ENCODE data around the gene ZNF655.

The ZNF655 gene

GRCh38 chr7:99606531-99606930 lies 48.1 kb downstream of the ZNF655 start:
- ChIA-PET CTCF (interaction anchor here (0.5 to 0.8 kb wide), 2 partner anchors 25 to 33 kb away, joined by 3 to 4 read pairs; no protein-coding TSS in a partner anchor), POLR2A (ENCODE audit: low non-redundant PET) (no interaction called here)
- TF ChIP-seq CTCF (conservative IDR thresholded peaks at IDR 0.05; ENCODE audit: low read depth) = no peak
- no peak overlapping the region for H3K27ac ChIP-seq
- DNase-seq (ENCODE audit: low spot score) = no peak

GRCh38 chr7:99607548-99607947 lies 49.1 kb downstream of the ZNF655 start:
- DNase-seq (ENCODE audit: low spot score) = no peak
- ChIA-PET CTCF (no interaction called here), POLR2A (ENCODE audit: low non-redundant PET) (no interaction called here)
- H3K27ac ChIP-seq = no peak overlapping the region
- TF ChIP-seq CTCF (conservative IDR thresholded peaks at IDR 0.05; ENCODE audit: low read depth) = no peak

- POLR2A ChIA-PET (ENCODE audit: low non-redundant PET) = no interaction called here
- H3K27ac ChIP-seq = no peak overlapping the region
- DNase-seq (ENCODE audit: low spot score) = no peak
- no peak for TF ChIP-seq CTCF (conservative IDR thresholded peaks at IDR 0.05; ENCODE audit: low read depth)
- CTCF ChIA-PET = no interaction called here
Measured at GRCh38 chr7:99614495-99614894, 56.1 kb downstream of the ZNF655 start.

GRCh38 chr7:99615989-99616358 lies 57.5 kb downstream of the ZNF655 start:
- peak overlapping the region; percentile 77 for H3K27ac ChIP-seq
- no peak for DNase-seq (ENCODE audit: low spot score)
- ChIA-PET CTCF (interaction anchor here (0.6 to 1.0 kb wide), 3 partner anchors 92 to 905 kb away, joined by 3 read pairs; no protein-coding TSS in a partner anchor), POLR2A (ENCODE audit: low non-redundant PET) (interaction anchor here (0.5 to 0.7 kb wide), 2 partner anchors 13 to 78 kb away, joined by 6 read pairs; no protein-coding TSS in a partner anchor)
- no peak for TF ChIP-seq CTCF (conservative IDR thresholded peaks at IDR 0.05; ENCODE audit: low read depth)

- DNase-seq (ENCODE audit: low spot score) = peak; percentile 92
- TF ChIP-seq CTCF (conservative IDR thresholded peaks at IDR 0.05; ENCODE audit: low read depth) = peak; percentile 58
- ChIA-PET POLR2A (ENCODE audit: low non-redundant PET) (interaction anchor here (0.5 to 1.2 kb wide), 4 partner anchors 13 to 117 kb away, joined by 4 to 6 read pairs (median 5); partner anchors contain the start of gene ZNF394), CTCF (interaction anchor here (0.6 to 1.0 kb wide), 4 partner anchors 93 to 904 kb away, joined by 3 to 4 read pairs (median 3); no protein-coding TSS in a partner anchor)
- H3K27ac ChIP-seq = peak within 1 kb of the TSS; percentile 77
Measured at GRCh38 chr7:99616359-99617191, 58.1 kb downstream of the ZNF655 start, which contains the start of gene ZSCAN25. TSS of gene ZSCAN25 (plus strand) at chr7:99616946. CDS start at chr7:99619607, 2,661 bp downstream.

- no peak for DNase-seq (ENCODE audit: low spot score)
- ChIA-PET POLR2A (ENCODE audit: low non-redundant PET) (interaction anchor here (0.6 to 1.2 kb wide), 3 partner anchors 37 to 300 kb away, joined by 4 read pairs; partner anchors contain the start of gene ZNF394), CTCF (interaction anchor here (0.6 kb wide), 2 partner anchors 53 to 463 kb away, joined by 3 to 4 read pairs; no protein-coding TSS in a partner anchor)
- TF ChIP-seq CTCF (conservative IDR thresholded peaks at IDR 0.05; ENCODE audit: low read depth) = no peak
- H3K27ac ChIP-seq = peak overlapping the region; percentile 77
Measured at GRCh38 chr7:99617192-99617781, 58.8 kb downstream of the ZNF655 start.
